LNCAP (cell line): ENCODE measurements around the gene ATP13A2.

Source experiments
- CTCF ChIP-seq: fragments of 450-650 bp; IDR thresholded peaks from 2 replicates; pipeline ENCODE4 v1.5.1; 2017; ENCODE audit warnings: mild to moderate bottlenecking

The ATP13A2 gene

GRCh38 chr1:16958475-16958874 lies 53.3 kb downstream of the ATP13A2 start:
- TF ChIP-seq CTCF: no peak

GRCh38 chr1:16957731-16958130 lies 54.0 kb downstream of the ATP13A2 start:
- no peak for TF ChIP-seq CTCF

- TF ChIP-seq CTCF: no peak
Observed at GRCh38 chr1:16956775-16957174, 55.0 kb downstream of the ATP13A2 start.

DNA sequence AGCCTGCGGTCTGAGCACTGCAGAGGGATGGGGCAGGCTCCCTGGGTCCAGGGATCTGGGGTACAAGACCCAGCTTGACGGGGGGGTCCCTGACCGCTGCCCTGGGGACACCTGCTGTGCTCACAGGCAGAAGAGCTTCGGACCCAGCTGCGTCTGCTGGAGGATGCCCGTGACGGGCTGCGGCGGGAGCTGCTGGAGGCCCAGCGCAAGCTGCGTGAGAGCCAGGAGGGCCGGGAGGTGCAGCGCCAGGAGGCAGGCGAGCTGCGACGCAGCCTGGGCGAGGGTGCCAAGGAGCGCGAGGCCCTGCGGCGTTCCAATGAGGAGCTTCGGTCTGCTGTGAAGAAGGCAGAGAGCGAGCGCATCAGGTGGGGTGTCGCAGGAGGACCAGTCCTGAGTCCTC lies 56.5 kb downstream of the ATP13A2 start:
- no peak for TF ChIP-seq CTCF

DNA sequence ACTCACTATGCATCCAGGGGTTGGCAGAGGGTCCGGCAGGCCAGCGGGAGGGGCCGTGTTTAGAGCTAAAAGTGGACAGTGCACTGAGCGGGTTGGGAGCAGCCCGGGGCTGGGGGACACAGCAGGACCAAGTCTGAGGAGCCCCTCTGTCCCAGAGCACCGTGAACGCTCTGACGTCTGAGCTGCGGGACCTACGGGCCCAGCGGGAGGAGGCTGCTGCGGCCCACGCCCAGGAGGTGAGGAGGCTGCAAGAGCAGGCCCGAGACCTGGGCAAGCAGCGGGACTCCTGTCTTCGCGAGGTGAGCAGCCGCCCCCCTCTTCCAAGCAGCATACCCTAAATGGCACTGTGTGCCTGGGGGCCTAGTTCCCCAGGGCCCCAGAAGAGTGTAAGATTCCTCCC lies 57.1 kb downstream of the ATP13A2 start:
- no peak for TF ChIP-seq CTCF

- TF ChIP-seq CTCF: no peak
Observed at GRCh38 chr1:16946646-16947045, 65.1 kb downstream of the ATP13A2 start.

DNA sequence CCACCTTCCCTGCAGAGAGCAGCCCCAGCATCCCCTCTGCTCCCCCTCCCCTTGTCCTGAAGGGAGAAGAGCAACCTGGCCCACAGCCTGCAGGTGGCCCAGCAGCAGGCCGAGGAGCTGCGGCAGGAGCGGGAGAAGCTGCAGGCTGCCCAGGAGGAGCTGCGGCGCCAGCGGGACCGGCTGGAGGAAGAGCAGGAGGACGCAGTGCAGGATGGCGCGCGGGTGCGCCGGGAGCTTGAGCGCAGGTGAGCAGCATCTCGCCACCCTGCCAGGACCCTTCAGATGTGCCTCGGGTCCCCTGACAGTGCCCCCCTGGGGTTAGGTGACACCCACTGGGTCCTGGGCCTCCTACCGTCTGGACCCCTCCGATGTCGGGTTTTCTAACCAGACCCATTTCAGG lies 67.7 kb downstream of the ATP13A2 start:
- no peak for TF ChIP-seq CTCF
